Measurements from ENCODE around the gene DOCK2. TPM values are rescaled to one million over a fixed set of nuclear protein-coding genes. Genes with fewer than 3 reads are reported as not detected.

The DOCK2 gene
- polyA plus RNA-seq, 2 of the 4 experiments (the other 2 are of a cell fraction), result 2.1 to 4.6 TPM

DNA sequence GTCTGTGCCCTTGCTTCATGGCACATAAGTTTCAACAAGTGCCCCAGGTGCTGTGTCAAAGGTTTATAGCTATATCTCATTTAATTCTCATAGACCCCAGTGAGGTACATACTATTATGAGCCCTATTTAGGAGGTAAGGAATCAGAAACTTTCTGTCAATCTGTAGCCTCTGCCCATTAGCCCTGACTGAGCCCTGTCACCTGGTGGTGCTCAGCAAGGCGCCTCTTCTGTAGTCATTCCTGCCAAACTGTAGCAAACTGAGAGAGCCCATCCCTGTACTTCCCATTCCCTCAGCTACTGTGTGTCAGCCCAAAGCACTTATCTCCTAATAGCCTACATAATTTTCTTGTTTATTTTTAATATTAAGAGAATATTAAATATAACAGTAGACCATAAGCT, 422.1 kb downstream of the DOCK2 start:
- CTCF ChIA-PET, result interaction anchor here (1.1 to 2.4 kb wide), 4 partner anchors 8 to 167 kb away, joined by 3 to 13 read pairs (median 4); partner anchors contain the start of gene INSYN2B
- H3K4me3 ChIP-seq, result no peak overlapping the region
- peaks cover 6% of the 10 kb centered on the region; the same call in 1 of the 3 replicates for H3K9me3 ChIP-seq
- POLR2A ChIA-PET, result no interaction called here
- no peaks in the 10 kb centered on the region for H3K4me1 ChIP-seq
- FAIRE-seq (no peak), ATAC-seq (no peak), DNase-seq (ENCODE audit: low read depth in 1 of 2, low spot score in 1 of 2) (no peak)
- no peak overlapping the region for H3K4me2 ChIP-seq
- WGBS (ENCODE audit: missing lambda C conversion rate), result 41% methylated on average over 1 of the region's 1 CpG
- no peak for TF ChIP-seq CHD4 (IDR thresholded peaks at IDR 0.05; ENCODE audit: borderline replicate concordance)
- TF ChIP-seq RCOR1 (IDR thresholded peaks at IDR 0.05; ENCODE audit: low read depth, low read length), result no peak
- TF ChIP-seq NPAS2 (CRISPR knock-in tag; IDR thresholded peaks at IDR 0.05; ENCODE audit: borderline replicate concordance), result no peak
- no peak for TF ChIP-seq MAFK (IDR thresholded peaks at IDR 0.05; ENCODE audit: partially characterized antibody)
- TF ChIP-seq ATOH8 (CRISPR knock-in tag; IDR thresholded peaks at IDR 0.05; ENCODE audit: low read depth), result no peak
- TF ChIP-seq EHMT2 (IDR thresholded peaks at IDR 0.05; ENCODE audit: low read depth), result no peak
- no peak overlapping the region for H3K27ac ChIP-seq

- H3K9me3 ChIP-seq, result no peaks in the 10 kb centered on the region
- FAIRE-seq (no peak), DNase-seq (ENCODE audit: low read depth in 1 of 2, low spot score in 1 of 2) (no peak), ATAC-seq (no peak)
- no peaks in the 10 kb centered on the region for H3K4me1 ChIP-seq
- CTCF ChIA-PET, result interaction anchor here (0.7 to 2.8 kb wide), 4 partner anchors 8 to 365 kb away, joined by 3 to 11 read pairs (median 3); no protein-coding TSS in a partner anchor
- no peak overlapping the region for H3K27ac ChIP-seq
- no peak overlapping the region for H3K4me2 ChIP-seq
- TF ChIP-seq HOXB5 (CRISPR knock-in tag; IDR thresholded peaks at IDR 0.05) (no peak), RFX5 (IDR thresholded peaks at IDR 0.05) (no peak), NFE2L2 (conservative IDR thresholded peaks at IDR 0.05; ENCODE audit: low read length) (no peak), BCL3 (IDR thresholded peaks at IDR 0.05) (no peak), HEYL (CRISPR knock-in tag; IDR thresholded peaks at IDR 0.05) (no peak), POLR2A (IDR thresholded peaks at IDR 0.05; ENCODE audit: low read length) (no peak), NR3C1 (IDR thresholded peaks at IDR 0.05) (no peak), ZNF302 (CRISPR knock-in tag; IDR thresholded peaks at IDR 0.05) (no peak), CTCF (IDR thresholded peaks at IDR 0.05) (no peak), HDAC2 (IDR thresholded peaks at IDR 0.05) (no peak), MAZ (IDR thresholded peaks at IDR 0.05; ENCODE audit: borderline replicate concordance, low read depth, low read length) (no peak), RNF2 (IDR thresholded peaks at IDR 0.05; ENCODE audit: borderline replicate concordance, low read depth) (no peak), EHMT2 (IDR thresholded peaks at IDR 0.05; ENCODE audit: low read depth) (no peak)
- TF ChIP-seq, protein P1, sequence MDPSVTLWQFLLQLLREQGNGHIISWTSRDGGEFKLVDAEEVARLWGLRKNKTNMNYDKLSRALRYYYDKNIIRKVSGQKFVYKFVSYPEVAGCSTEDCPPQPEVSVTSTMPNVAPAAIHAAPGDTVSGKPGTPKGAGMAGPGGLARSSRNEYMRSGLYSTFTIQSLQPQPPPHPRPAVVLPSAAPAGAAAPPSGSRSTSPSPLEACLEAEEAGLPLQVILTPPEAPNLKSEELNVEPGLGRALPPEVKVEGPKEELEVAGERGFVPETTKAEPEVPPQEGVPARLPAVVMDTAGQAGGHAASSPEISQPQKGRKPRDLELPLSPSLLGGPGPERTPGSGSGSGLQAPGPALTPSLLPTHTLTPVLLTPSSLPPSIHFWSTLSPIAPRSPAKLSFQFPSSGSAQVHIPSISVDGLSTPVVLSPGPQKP (IDR thresholded peaks at IDR 0.05; ENCODE audit: low read depth, low read length), result no peak
- POLR2A ChIA-PET, result no interaction called here
- H3K4me3 ChIP-seq, result no peak overlapping the region
Observed at GRCh38 chr5:170067152-170067551, 430.1 kb downstream of the DOCK2 start.

Data from A549 (cell line).